Neural cell (in vitro differentiated cells): ENCODE data around the gene CRTAP. TPM values are rescaled to one million over a fixed set of nuclear protein-coding genes. Genes with fewer than 3 reads are reported as not detected.

Experiments used
- H2AFZ ChIP-seq: fragments of 200-600, 300-800 bp; sonication (generic), shearing (Covaris generic); 2 replicates; pipeline ENCODE4 v1.6.0; 2014; ENCODE audit warnings: low read depth, mild to moderate bottlenecking, antibody characterized with exemption, low read length, moderate library complexity
- H3F3A ChIP-seq: fragments of 200-600 bp; shearing (Covaris generic); 2 replicates; pipeline ENCODE4 v1.6.1; 2016; ENCODE audit warnings: mild to moderate bottlenecking, moderate library complexity, mixed read lengths, antibody characterized with exemption, low read length; ENCODE audit not compliant: insufficient read depth, poor library complexity, severe bottlenecking
- H3K27ac ChIP-seq: fragments of 200-600, 300-800 bp; sonication (generic), shearing (Covaris generic); 2 replicates; pipeline ENCODE4 v1.5.1; 2014; ENCODE audit warnings: mild to moderate bottlenecking, low read length, moderate library complexity
- H3K27me3 ChIP-seq: fragments of 300-800, 200-600 bp; sonication (generic), shearing (Covaris generic); 2 replicates; pipeline ENCODE4 v1.6.0; 2014; ENCODE audit warnings: mild to moderate bottlenecking, low read depth, low read length, moderate library complexity; ENCODE audit not compliant: insufficient read depth
- H3K36me3 ChIP-seq: fragments of 300-800, 200-600 bp; sonication (generic), shearing (Covaris generic); 2 replicates; pipeline ENCODE4 v1.5.1; 2014; ENCODE audit warnings: mild to moderate bottlenecking, antibody characterized with exemption, low read length, moderate library complexity; ENCODE audit not compliant: insufficient read depth
- H3K4me2 ChIP-seq: fragments of 300-800, 200-600 bp; sonication (generic), shearing (Covaris generic); 2 replicates; pipeline ENCODE4 v1.6.0; 2014; ENCODE audit warnings: mild to moderate bottlenecking, low read length
- H3K4me3 ChIP-seq: fragments of 300-800, 200-600 bp; sonication (generic), shearing (Covaris generic); 2 replicates; pipeline ENCODE4 v1.5.1; 2014; ENCODE audit warnings: mild to moderate bottlenecking, low read length, moderate library complexity
- H3K79me2 ChIP-seq: fragments of 200-600 bp; shearing (Covaris generic); replicated peaks from 2 replicates; pipeline ENCODE4 v1.6.0; 2014; ENCODE audit warnings: mild to moderate bottlenecking, low read length, moderate library complexity; ENCODE audit not compliant: insufficient read depth
- H3K9ac ChIP-seq: fragments of 300-800, 200-600 bp; sonication (generic), shearing (Covaris generic); 2 replicates; pipeline ENCODE4 v1.6.1; 2016; ENCODE audit warnings: mild to moderate bottlenecking, low read length, mixed read lengths
- H3K9me2 ChIP-seq: fragments of 200-600 bp; shearing (Covaris generic); 2 replicates; pipeline ENCODE4 v1.6.1; 2016; ENCODE audit warnings: mild to moderate bottlenecking, low read length, mixed read lengths; ENCODE audit not compliant: insufficient read depth
- H3K9me3 ChIP-seq: fragments of 200-600, 300-800 bp; sonication (generic), shearing (Covaris generic); 2 replicates; pipeline ENCODE4 v1.6.1; 2016; ENCODE audit warnings: mild to moderate bottlenecking, mixed run types, low read length, moderate library complexity, mixed read lengths
- H4K20me1 ChIP-seq: fragments of 200-600 bp; shearing (Covaris generic); 2 replicates; pipeline ENCODE4 v1.6.1; 2016; ENCODE audit warnings: mild to moderate bottlenecking, mixed run types; ENCODE audit not compliant: insufficient read depth
- CTCF ChIP-seq: fragments of 450-650 bp; IDR thresholded peaks from 2 replicates; pipeline ENCODE4 v1.5.1; 2014; ENCODE audit warnings: antibody characterized with exemption, mild to moderate bottlenecking, moderate library complexity; ENCODE audit not compliant: poor library complexity, severe bottlenecking
- EP300 ChIP-seq: fragments of 450-650 bp; conservative IDR thresholded peaks from 2 replicates; pipeline ENCODE4 v1.6.1; 2014; ENCODE audit warnings: antibody characterized with exemption, mild to moderate bottlenecking, moderate library complexity; ENCODE audit not compliant: poor library complexity, severe bottlenecking
- EZH2 ChIP-seq: fragments of 200-600, 300-800 bp; shearing (Covaris generic), sonication (generic); IDR thresholded peaks from 2 replicates; pipeline ENCODE4 v1.6.1; 2014; ENCODE audit warnings: antibody characterized with exemption, low read length, borderline replicate concordance, mild to moderate bottlenecking; ENCODE audit not compliant: insufficient read depth, poor library complexity, severe bottlenecking
- MXI1 ChIP-seq: fragments of 450-650 bp; conservative IDR thresholded peaks from 2 replicates; pipeline ENCODE4 v1.6.1; 2014; ENCODE audit warnings: antibody characterized with exemption, mild to moderate bottlenecking; ENCODE audit not compliant: poor library complexity, severe bottlenecking
- POLR2AphosphoS5 ChIP-seq: IDR thresholded peaks from 2 replicates; pipeline ENCODE4 v1.6.1; 2012
- RAD21 ChIP-seq: fragments of 450-650 bp; conservative IDR thresholded peaks from 2 replicates; pipeline ENCODE4 v1.6.1; 2014; ENCODE audit warnings: antibody characterized with exemption, mild to moderate bottlenecking, moderate library complexity
- REST ChIP-seq: IDR thresholded peaks from 2 replicates; pipeline ENCODE4 v1.6.1; 2012; ENCODE audit warnings: borderline replicate concordance
- SMC3 ChIP-seq: fragments of 450-650 bp; conservative IDR thresholded peaks from 2 replicates; pipeline ENCODE4 v1.6.1; 2014; ENCODE audit warnings: antibody characterized with exemption, mild to moderate bottlenecking, moderate library complexity; ENCODE audit not compliant: poor library complexity
- TAF1 ChIP-seq: IDR thresholded peaks from 2 replicates; pipeline ENCODE4 v1.6.1; 2012; ENCODE audit warnings: low read depth
- polyA plus RNA-seq: library from polyadenylated mRNA; depleted of rRNA; stranded (reverse); fragments of >200 nt; gene quantifications from 2 replicates; pipeline ENCODE4 v1.2.3, GENCODE V29; 2014

CRTAP gene
- polyA plus RNA-seq, 1 donor from 2014 or later, result 7.1 TPM

DNA sequence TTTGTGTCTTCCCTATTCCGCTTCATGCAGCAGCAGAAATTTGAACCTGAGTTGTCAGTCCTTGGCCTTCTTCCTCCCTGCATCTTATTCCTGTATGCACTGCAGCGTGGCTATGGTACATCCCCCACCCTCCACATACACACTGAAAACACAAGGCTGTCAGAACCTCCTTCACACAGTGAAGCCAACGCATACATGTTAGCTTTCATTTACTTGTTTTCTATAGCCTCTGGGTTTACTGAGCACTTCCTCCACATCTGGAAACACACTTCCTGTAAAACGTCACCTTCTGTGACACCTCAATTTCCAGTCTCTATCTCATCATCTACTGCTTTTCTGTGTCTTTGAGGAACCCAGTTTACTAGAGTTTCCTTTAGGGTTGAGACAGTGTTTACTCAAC lies 57.8 kb downstream of the CRTAP start:
- no peak overlapping the region for H2AFZ ChIP-seq

GRCh38 chr3:33173103-33173502 lies 59.3 kb downstream of the CRTAP start:
- Histone ChIP-seq H3K36me3 (no peaks in the 10 kb centered on the region), H3K27ac (no peak overlapping the region), H3K9me3 (no peaks in the 10 kb centered on the region), H3K79me2 (no peaks in the 10 kb centered on the region), H3K9me2 (no peaks in the 10 kb centered on the region), H3F3A (no peaks in the 10 kb centered on the region), H3K4me2 (no peak overlapping the region), H2AFZ (no peak overlapping the region), H3K9ac (no peak overlapping the region), H3K27me3 (no peaks in the 10 kb centered on the region), H3K4me3 (no peak overlapping the region), H4K20me1 (no peaks in the 10 kb centered on the region)
- TF ChIP-seq RAD21 (no peak), SMC3 (no peak), TAF1 (no peak), MXI1 (no peak), EP300 (no peak), EZH2 (no peak), CTCF (no peak)

More for the DNA sequence above, 57.8 kb downstream of the CRTAP start:
- Histone ChIP-seq H4K20me1 (no peaks in the 10 kb centered on the region), H3K9me3 (no peaks in the 10 kb centered on the region), H3F3A (no peaks in the 10 kb centered on the region), H3K27me3 (no peaks in the 10 kb centered on the region), H3K27ac (no peak overlapping the region), H3K9me2 (no peaks in the 10 kb centered on the region), H3K4me2 (no peak overlapping the region), H3K79me2 (no peaks in the 10 kb centered on the region), H3K9ac (no peak overlapping the region), H3K4me3 (no peak overlapping the region), H3K36me3 (no peaks in the 10 kb centered on the region)
- TF ChIP-seq EZH2, result no peak
- no peak for TF ChIP-seq REST
- no peak for TF ChIP-seq RAD21
- no peak for TF ChIP-seq EP300
- no peak for TF ChIP-seq MXI1
- no peak for TF ChIP-seq POLR2AphosphoS5
- TF ChIP-seq SMC3, result no peak
- TF ChIP-seq CTCF, result no peak
